GM23338 (cell line): ENCODE results near the gene ST6GALNAC3. TPM values are rescaled to one million over a fixed set of nuclear protein-coding genes. Genes with fewer than 3 reads are reported as not detected.

Experiments used
- ATAC-seq: fragments of 200-7000 bp; cut with Tn5 transposase; 3 replicates; pipeline ENCODE4 v1.9.1; 2020
- DNase-seq: peaks from one replicate; pipeline ENCODE4 v3.0.0-alpha.2; 2015; ENCODE audit warnings: low spot score
- H2AFZ ChIP-seq: fragments of 200-600 bp; sonication (generic); 2 replicates; pipeline ENCODE4 v1.8.0; 2016; ENCODE audit warnings: antibody characterized with exemption, mild to moderate bottlenecking, moderate library complexity
- H3F3A ChIP-seq: fragments of 200-600 bp; sonication (generic); replicated peaks from 2 replicates; pipeline ENCODE4 v1.8.0; 2017; ENCODE audit warnings: antibody characterized with exemption, mixed run types, low read depth
- H3K27ac ChIP-seq: fragments of 200-600 bp; sonication (generic); 2 replicates; pipeline ENCODE4 v1.6.1; 2016; ENCODE audit warnings: low read depth
- H3K27me3 ChIP-seq: fragments of 200-600 bp; sonication (generic); 2 replicates; pipeline ENCODE4 v1.8.0; 2016; ENCODE audit warnings: mild to moderate bottlenecking, mixed run types, moderate library complexity; ENCODE audit not compliant: insufficient read depth
- H3K36me3 ChIP-seq: fragments of 200-600 bp; sonication (generic); 2 replicates; pipeline ENCODE4 v1.8.0; 2016; ENCODE audit warnings: mild to moderate bottlenecking; ENCODE audit not compliant: insufficient read depth
- H3K4me1 ChIP-seq: fragments of 200-600 bp; sonication (generic); 2 replicates; pipeline ENCODE4 v1.8.0; 2016; ENCODE audit warnings: mild to moderate bottlenecking, moderate library complexity; ENCODE audit not compliant: insufficient read depth
- H3K4me2 ChIP-seq: fragments of 200-600 bp; sonication (generic); 2 replicates; pipeline ENCODE4 v1.7.1; 2017; ENCODE audit warnings: mixed run types
- H3K4me3 ChIP-seq: fragments of 200-600 bp; sonication (generic); 2 replicates; pipeline ENCODE4 v1.6.1; 2016; ENCODE audit warnings: mixed run types
- H3K79me2 ChIP-seq: fragments of 200-600 bp; sonication (generic); replicated peaks from 2 replicates; pipeline ENCODE4 v1.8.0; 2017; ENCODE audit warnings: mild to moderate bottlenecking; ENCODE audit not compliant: insufficient read depth
- H3K9me2 ChIP-seq: fragments of 200-600 bp; sonication (generic); 2 replicates; pipeline ENCODE4 v1.8.0; 2017; ENCODE audit not compliant: insufficient read depth
- H4K20me1 ChIP-seq: fragments of 200-600 bp; sonication (generic); replicated peaks from 2 replicates; pipeline ENCODE4 v1.8.0; 2017; ENCODE audit warnings: mild to moderate bottlenecking; ENCODE audit not compliant: insufficient read depth
- H3K27ac Mint-ChIP-seq: 2 replicates; pipeline ENCODE4 v1.8.0; 2020; ENCODE audit warnings: inconsistent platforms, mild to moderate bottlenecking, moderate library complexity, mixed read lengths
- H3K27me3 Mint-ChIP-seq: 3 replicates; pipeline ENCODE4 v1.8.0; 2022; ENCODE audit warnings: low read depth, mild to moderate bottlenecking, moderate library complexity, mixed read lengths, inconsistent platforms; ENCODE audit not compliant: insufficient read depth, poor library complexity
- H3K36me3 Mint-ChIP-seq: 3 replicates; pipeline ENCODE4 v1.8.0; 2021; ENCODE audit warnings: low read depth, mild to moderate bottlenecking, inconsistent platforms, moderate library complexity, mixed read lengths
- H3K4me1 Mint-ChIP-seq: 3 replicates; pipeline ENCODE4 v1.8.0; 2020; ENCODE audit warnings: mild to moderate bottlenecking, inconsistent platforms, mixed read lengths
- H3K4me3 Mint-ChIP-seq: 3 replicates; pipeline ENCODE4 v1.8.0; 2021; ENCODE audit warnings: moderate library complexity, mild to moderate bottlenecking, inconsistent platforms, mixed read lengths
- H3K9me3 Mint-ChIP-seq: 3 replicates; pipeline ENCODE4 v1.8.0; 2020; ENCODE audit warnings: moderate library complexity, mild to moderate bottlenecking, inconsistent platforms, mixed read lengths
- EZH2 ChIP-seq: fragments of 200-600 bp; sonication (generic); IDR thresholded peaks from one replicate; pipeline ENCODE4 v1.8.0; 2017; ENCODE audit warnings: antibody characterized with exemption, mild to moderate bottlenecking, low read depth; ENCODE audit not compliant: unreplicated experiment
- EZH2phosphoT487 ChIP-seq: fragments of 200-600 bp; sonication (generic); IDR thresholded peaks from one replicate; pipeline ENCODE4 v1.8.1; 2018; ENCODE audit warnings: antibody characterized with exemption; ENCODE audit not compliant: unreplicated experiment
- POLR2AphosphoS5 ChIP-seq: IDR thresholded peaks from 2 replicates; pipeline ENCODE4 v1.6.1; 2016; ENCODE audit warnings: antibody characterized with exemption, low read depth
- STAT1 ChIP-seq: IDR thresholded peaks from one replicate; pipeline ENCODE4 v1.6.1; 2016; ENCODE audit warnings: antibody characterized with exemption; ENCODE audit not compliant: unreplicated experiment
- ZNF331 ChIP-seq: fragments of 250-450 bp; sonication (Bioruptor Pico); IDR thresholded peaks from 2 replicates; pipeline ENCODE4 v1.5.0; 2020; ENCODE audit warnings: low read depth, mild to moderate bottlenecking, moderate library complexity
- polyA plus RNA-seq: library from polyadenylated mRNA; unstranded; fragments of >200 nt; fragmentation: Nextera tagmentation; extraction: Ambion mirVana; gene quantifications from 2 replicates; pipeline ENCODE4 v1.2.1, GENCODE V29; 2016
- total RNA-seq: library from RNA; depleted of rRNA; stranded (reverse); fragments of >200 nt; shearing (Covaris generic); gene quantifications from 2 replicates; pipeline ENCODE4 v1.2.3, GENCODE V29; 2014
- TF ChIP-seq, protein P1 (sequence below): IDR thresholded peaks from one replicate; pipeline ENCODE4 v1.6.1; 2018; ENCODE audit warnings: antibody characterized with exemption; ENCODE audit not compliant: unreplicated experiment
- TF ChIP-seq, protein P2 (sequence below): fragments of 250-450 bp; sonication (Bioruptor Pico); IDR thresholded peaks from 2 replicates; pipeline ENCODE4 v1.5.0; 2020; ENCODE audit warnings: mild to moderate bottlenecking, moderate library complexity

Gene ST6GALNAC3
- total and polyA plus RNA-seq, 2 experiments from 2014 or later, result 4.7 to 11.6 TPM

DNA sequence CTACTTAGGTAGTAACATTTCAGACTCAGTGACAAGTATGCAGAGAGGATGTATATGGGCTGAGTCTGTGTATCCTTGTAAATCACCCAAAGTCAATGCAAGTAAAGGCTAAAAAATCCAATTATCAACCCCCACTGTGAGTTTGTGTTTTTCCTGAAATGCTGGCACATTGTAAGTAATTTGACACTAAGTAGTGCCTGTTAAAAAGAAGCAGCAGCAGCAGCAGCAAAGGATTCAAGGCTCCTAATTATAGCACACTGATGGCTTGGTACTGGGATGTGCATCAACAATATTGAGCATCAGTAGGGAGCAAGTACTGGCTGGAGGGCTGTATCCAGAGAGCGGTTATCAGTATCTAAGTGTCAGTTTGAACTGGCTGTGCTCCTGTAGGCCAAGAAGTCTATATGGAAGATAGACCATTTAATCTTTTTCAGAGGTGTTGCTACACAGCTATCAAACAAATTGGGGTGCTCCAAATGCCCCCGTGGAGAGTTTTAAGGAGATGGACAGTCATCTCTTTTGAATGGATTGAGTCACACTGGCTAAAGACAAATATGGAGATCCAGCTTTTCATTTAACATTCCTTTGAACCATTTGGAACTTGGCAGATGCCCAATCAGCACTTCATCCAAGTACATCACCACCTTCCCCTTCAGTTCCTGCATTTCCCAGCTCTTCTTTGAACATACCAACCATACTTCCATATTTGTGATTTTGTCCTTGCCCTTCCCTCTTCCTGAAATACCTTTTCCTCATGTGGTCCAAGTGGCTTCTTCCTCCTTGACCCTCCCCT lies 551.5 kb downstream of the ST6GALNAC3 start:
- no peaks in the 10 kb centered on the region for H3F3A ChIP-seq
- no peak for DNase-seq
- H3K27me3 ChIP-seq, result no peaks in the 10 kb centered on the region
- peaks cover 8% of the 10 kb centered on the region for H3K4me1 Mint-ChIP-seq
- H4K20me1 ChIP-seq, result no peaks in the 10 kb centered on the region
- H3K4me3 ChIP-seq, result no peak overlapping the region
- H3K4me3 Mint-ChIP-seq, result no peak overlapping the region
- H3K4me2 ChIP-seq, result no peak overlapping the region
- H3K9me2 ChIP-seq, result peaks cover 4% of the 10 kb centered on the region; the same call in 1 of the 2 replicates
- no peaks in the 10 kb centered on the region for H3K9me3 Mint-ChIP-seq
- TF ChIP-seq EZH2phosphoT487, result no peak
- no peak for TF ChIP-seq EZH2
- no peak for TF ChIP-seq ZNF331
- no peak for TF ChIP-seq STAT1
- TF ChIP-seq, protein P1, sequence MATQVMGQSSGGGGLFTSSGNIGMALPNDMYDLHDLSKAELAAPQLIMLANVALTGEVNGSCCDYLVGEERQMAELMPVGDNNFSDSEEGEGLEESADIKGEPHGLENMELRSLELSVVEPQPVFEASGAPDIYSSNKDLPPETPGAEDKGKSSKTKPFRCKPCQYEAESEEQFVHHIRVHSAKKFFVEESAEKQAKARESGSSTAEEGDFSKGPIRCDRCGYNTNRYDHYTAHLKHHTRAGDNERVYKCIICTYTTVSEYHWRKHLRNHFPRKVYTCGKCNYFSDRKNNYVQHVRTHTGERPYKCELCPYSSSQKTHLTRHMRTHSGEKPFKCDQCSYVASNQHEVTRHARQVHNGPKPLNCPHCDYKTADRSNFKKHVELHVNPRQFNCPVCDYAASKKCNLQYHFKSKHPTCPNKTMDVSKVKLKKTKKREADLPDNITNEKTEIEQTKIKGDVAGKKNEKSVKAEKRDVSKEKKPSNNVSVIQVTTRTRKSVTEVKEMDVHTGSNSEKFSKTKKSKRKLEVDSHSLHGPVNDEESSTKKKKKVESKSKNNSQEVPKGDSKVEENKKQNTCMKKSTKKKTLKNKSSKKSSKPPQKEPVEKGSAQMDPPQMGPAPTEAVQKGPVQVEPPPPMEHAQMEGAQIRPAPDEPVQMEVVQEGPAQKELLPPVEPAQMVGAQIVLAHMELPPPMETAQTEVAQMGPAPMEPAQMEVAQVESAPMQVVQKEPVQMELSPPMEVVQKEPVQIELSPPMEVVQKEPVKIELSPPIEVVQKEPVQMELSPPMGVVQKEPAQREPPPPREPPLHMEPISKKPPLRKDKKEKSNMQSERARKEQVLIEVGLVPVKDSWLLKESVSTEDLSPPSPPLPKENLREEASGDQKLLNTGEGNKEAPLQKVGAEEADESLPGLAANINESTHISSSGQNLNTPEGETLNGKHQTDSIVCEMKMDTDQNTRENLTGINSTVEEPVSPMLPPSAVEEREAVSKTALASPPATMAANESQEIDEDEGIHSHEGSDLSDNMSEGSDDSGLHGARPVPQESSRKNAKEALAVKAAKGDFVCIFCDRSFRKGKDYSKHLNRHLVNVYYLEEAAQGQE, result no peak
- no peak overlapping the region for H3K27ac Mint-ChIP-seq
- H3K4me1 ChIP-seq, result no peaks in the 10 kb centered on the region
- ATAC-seq, result no peak
- no peaks in the 10 kb centered on the region for H3K36me3 ChIP-seq
- H3K27me3 Mint-ChIP-seq, result no peaks in the 10 kb centered on the region
- no peak overlapping the region for H2AFZ ChIP-seq
- H3K27ac ChIP-seq, result no peak overlapping the region
- H3K79me2 ChIP-seq, result no peaks in the 10 kb centered on the region
- peaks cover 4% of the 10 kb centered on the region; the same call in 1 of the 3 replicates for H3K36me3 Mint-ChIP-seq

DNA sequence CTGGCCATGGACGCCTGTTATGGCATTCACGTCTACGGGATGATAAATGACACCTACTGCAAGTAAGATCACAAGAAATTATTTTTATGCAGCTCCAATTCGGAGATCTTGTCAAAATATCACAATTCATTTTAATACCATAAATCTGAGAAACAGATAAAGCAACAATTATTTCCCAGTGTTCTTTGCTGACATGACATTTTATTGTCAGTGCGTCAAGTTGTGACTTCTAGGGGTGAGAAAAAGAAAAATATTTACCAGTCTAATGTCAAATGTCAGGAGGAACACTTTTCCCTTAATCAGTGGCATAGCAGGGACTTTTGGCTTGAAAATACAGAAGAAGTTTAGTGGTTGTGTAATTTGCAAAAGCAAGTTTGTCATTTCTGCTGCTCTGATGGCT lies 553.0 kb downstream of the ST6GALNAC3 start:
- H3K4me3 ChIP-seq, result no peak overlapping the region
- H2AFZ ChIP-seq, result no peak overlapping the region
- Mint-ChIP-seq H3K4me3 (no peak overlapping the region), H3K27me3 (no peaks in the 10 kb centered on the region), H3K9me3 (no peaks in the 10 kb centered on the region), H3K4me1 (peaks cover 13% of the 10 kb centered on the region), H3K36me3 (peaks cover 4% of the 10 kb centered on the region; the same call in 1 of the 3 replicates), H3K27ac (no peak overlapping the region)
- no peaks in the 10 kb centered on the region for H3K79me2 ChIP-seq
- H3K4me1 ChIP-seq, result no peaks in the 10 kb centered on the region
- no peaks in the 10 kb centered on the region for H3K36me3 ChIP-seq
- no peaks in the 10 kb centered on the region for H3K27me3 ChIP-seq
- peaks cover 4% of the 10 kb centered on the region; the same call in 1 of the 2 replicates for H3K9me2 ChIP-seq
- DNase-seq, result no peak
- no peaks in the 10 kb centered on the region for H3F3A ChIP-seq
- H3K27ac ChIP-seq, result no peak overlapping the region
- no peak overlapping the region for H3K4me2 ChIP-seq
- no peaks in the 10 kb centered on the region for H4K20me1 ChIP-seq
- ATAC-seq, result no peak
- TF ChIP-seq, protein P1, result no peak
- TF ChIP-seq POLR2AphosphoS5 (no peak), ZNF331 (no peak), EZH2 (no peak)
- TF ChIP-seq, protein P2, sequence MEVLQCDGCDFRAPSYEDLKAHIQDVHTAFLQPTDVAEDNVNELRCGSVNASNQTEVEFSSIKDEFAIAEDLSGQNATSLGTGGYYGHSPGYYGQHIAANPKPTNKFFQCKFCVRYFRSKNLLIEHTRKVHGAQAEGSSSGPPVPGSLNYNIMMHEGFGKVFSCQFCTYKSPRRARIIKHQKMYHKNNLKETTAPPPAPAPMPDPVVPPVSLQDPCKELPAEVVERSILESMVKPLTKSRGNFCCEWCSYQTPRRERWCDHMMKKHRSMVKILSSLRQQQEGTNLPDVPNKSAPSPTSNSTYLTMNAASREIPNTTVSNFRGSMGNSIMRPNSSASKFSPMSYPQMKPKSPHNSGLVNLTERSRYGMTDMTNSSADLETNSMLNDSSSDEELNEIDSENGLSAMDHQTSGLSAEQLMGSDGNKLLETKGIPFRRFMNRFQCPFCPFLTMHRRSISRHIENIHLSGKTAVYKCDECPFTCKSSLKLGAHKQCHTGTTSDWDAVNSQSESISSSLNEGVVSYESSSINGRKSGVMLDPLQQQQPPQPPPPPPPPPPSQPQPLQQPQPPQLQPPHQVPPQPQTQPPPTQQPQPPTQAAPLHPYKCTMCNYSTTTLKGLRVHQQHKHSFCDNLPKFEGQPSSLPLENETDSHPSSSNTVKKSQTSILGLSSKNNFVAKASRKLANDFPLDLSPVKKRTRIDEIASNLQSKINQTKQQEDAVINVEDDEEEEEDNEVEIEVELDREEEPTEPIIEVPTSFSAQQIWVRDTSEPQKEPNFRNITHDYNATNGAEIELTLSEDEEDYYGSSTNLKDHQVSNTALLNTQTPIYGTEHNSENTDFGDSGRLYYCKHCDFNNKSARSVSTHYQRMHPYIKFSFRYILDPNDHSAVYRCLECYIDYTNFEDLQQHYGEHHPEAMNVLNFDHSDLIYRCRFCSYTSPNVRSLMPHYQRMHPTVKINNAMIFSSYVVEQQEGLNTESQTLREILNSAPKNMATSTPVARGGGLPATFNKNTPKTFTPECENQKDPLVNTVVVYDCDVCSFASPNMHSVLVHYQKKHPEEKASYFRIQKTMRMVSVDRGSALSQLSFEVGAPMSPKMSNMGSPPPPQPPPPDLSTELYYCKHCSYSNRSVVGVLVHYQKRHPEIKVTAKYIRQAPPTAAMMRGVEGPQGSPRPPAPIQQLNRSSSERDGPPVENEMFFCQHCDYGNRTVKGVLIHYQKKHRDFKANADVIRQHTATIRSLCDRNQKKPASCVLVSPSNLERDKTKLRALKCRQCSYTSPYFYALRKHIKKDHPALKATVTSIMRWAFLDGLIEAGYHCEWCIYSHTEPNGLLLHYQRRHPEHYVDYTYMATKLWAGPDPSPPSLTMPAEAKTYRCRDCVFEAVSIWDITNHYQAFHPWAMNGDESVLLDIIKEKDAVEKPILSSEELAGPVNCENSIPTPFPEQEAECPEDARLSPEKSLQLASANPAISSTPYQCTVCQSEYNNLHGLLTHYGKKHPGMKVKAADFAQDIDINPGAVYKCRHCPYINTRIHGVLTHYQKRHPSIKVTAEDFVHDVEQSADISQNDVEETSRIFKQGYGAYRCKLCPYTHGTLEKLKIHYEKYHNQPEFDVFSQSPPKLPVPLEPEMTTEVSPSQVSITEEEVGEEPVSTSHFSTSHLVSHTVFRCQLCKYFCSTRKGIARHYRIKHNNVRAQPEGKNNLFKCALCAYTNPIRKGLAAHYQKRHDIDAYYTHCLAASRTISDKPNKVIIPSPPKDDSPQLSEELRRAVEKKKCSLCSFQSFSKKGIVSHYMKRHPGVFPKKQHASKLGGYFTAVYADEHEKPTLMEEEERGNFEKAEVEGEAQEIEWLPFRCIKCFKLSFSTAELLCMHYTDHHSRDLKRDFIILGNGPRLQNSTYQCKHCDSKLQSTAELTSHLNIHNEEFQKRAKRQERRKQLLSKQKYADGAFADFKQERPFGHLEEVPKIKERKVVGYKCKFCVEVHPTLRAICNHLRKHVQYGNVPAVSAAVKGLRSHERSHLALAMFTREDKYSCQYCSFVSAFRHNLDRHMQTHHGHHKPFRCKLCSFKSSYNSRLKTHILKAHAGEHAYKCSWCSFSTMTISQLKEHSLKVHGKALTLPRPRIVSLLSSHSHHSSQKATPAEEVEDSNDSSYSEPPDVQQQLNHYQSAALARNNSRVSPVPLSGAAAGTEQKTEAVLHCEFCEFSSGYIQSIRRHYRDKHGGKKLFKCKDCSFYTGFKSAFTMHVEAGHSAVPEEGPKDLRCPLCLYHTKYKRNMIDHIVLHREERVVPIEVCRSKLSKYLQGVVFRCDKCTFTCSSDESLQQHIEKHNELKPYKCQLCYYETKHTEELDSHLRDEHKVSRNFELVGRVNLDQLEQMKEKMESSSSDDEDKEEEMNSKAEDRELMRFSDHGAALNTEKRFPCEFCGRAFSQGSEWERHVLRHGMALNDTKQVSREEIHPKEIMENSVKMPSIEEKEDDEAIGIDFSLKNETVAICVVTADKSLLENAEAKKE, result no peak
